ENCODE measurements around the gene KRT35. TPM values are rescaled to one million over a fixed set of nuclear protein-coding genes. Genes with fewer than 3 reads are reported as not detected.

Gene KRT35
- total RNA-seq: not detected

DNA sequence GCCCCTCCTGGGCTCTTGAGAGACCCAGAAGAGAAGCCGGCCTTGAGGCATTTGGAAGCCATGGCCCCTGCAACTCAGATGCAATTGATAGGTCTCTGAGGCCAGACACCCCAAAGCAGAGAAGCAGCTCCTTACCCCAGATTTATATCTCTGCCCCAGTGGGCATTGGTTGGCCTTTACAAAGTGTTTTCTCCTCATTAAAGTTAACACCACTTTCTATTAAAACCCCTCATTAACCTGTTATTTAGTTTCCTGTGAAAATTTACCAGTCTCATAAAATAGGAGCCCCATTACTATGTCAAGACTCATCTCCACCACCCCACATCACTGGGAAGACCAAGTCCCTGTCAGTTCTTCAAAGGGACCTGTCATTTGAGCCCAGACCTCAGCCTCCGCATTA is at the start of gene KRT35:
KRT35 (minus strand) TSS at position 116 of the 400 bp plus-strand sequence; CDS start at position 62, 54 bp downstream.
- ChIA-PET CTCF (interaction anchor here (1.4 kb wide), 1 partner anchor 182 kb away, joined by 3 read pairs; no protein-coding TSS in a partner anchor), POLR2A (no interaction called here)
- H3K4me1 Mint-ChIP-seq (ENCODE audit: low read depth): no peaks in the 10 kb centered on the region
- no peaks in the 10 kb centered on the region for H3K9me3 Mint-ChIP-seq (ENCODE audit: insufficient read depth)
- no peak for DNase-seq
- H3K27ac Mint-ChIP-seq: no peak within 1 kb of the TSS
- no peak within 1 kb of the TSS for H3K4me3 Mint-ChIP-seq
- H3K36me3 Mint-ChIP-seq (ENCODE audit: low read depth): no peaks in the 10 kb centered on the region
- H3K27me3 Mint-ChIP-seq (ENCODE audit: low read depth): peaks cover 3% of the 10 kb centered on the region
- ATAC-seq: no peak

DNA sequence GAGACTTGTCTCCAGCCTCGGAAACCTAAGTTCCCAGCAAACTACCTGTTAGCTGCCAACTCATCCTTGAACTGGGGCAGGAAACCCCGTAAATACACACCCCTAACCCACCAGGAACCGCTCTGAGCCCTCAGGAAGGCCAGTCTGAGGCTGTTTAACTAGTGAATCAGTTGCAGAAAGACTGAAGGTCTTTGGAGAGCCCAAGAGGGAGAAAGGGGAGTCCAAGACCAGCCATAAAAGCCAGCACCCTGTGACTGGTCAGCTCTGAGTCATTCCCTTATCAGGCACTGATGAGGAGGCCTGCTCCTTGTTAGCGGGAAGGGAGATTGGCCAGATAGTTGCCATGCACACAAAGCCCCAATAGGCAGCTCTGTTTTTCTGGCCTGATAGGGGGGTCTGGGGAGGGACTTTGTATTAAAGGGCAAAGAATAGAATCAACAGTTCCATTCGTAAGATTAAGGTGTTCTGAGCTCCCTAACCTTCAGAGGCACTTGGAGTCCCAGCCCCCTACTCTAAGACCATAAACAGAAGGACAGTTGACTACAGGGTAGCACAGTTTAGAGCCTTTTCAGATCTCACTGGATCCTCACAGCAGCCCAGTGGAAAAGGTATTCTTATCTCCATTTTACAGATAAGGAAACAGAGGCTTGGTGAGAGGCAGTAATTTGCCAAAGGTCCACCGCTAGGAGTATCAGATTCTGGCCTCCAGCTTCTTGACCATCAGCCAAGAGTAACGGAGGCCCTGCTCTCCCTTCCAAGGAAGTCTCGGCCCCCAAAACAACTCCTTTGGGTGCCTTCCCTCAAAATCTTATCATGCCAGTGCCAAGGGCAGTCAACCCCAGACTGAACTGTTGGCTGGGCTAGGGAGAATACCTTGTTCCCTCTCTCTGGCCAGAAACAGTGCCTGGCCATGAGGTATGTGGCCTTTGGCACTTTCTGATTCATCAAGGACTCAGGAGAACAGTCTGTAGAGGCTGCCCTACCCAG is 49.4 kb upstream of the KRT35 start:
- ChIA-PET POLR2A (no interaction called here), CTCF (interaction anchor here (1.1 to 1.6 kb wide), 2 partner anchors 19 to 133 kb away, joined by 4 to 5 read pairs; no protein-coding TSS in a partner anchor)
- ATAC-seq (no peak), DNase-seq (no peak)
- H3K9me3 Mint-ChIP-seq (ENCODE audit: insufficient read depth): no peaks in the 10 kb centered on the region
- no peaks in the 10 kb centered on the region for H3K36me3 Mint-ChIP-seq (ENCODE audit: low read depth)
- peaks cover 59% of the 10 kb centered on the region for H3K27me3 Mint-ChIP-seq (ENCODE audit: low read depth)
- no peak overlapping the region for H3K27ac Mint-ChIP-seq
- H3K4me3 Mint-ChIP-seq: no peak overlapping the region
- peaks cover 2% of the 10 kb centered on the region for H3K4me1 Mint-ChIP-seq (ENCODE audit: low read depth)

DNA sequence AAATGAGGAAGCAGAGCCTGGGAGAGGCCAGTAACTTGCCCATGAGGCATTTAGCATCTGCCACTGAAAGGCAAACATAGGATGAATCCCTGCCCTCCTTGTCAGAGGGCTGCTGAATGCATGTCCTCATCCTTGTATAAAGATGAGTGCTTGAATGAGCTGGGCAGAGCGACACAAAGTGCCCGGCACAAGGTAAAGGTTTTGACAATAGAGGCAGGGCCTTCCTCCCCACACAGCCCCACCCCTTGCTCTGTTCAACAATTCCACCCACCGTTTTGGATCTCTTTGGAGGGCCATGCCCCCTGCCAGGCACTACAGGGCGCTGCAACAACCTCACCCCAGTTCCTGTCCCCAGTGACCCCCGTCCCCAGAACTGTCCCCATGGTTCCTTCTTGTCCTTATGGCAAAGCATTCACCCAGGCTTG is 48.6 kb upstream of the KRT35 start:
- H3K4me1 Mint-ChIP-seq (ENCODE audit: low read depth): peaks cover 2% of the 10 kb centered on the region
- H3K4me3 Mint-ChIP-seq: no peak overlapping the region
- H3K36me3 Mint-ChIP-seq (ENCODE audit: low read depth): no peaks in the 10 kb centered on the region
- no peak for DNase-seq
- ChIA-PET POLR2A (no interaction called here), CTCF (interaction anchor here (0.8 to 1.6 kb wide), 2 partner anchors 20 to 133 kb away, joined by 4 to 5 read pairs; no protein-coding TSS in a partner anchor)
- ATAC-seq: no peak
- H3K27ac Mint-ChIP-seq: no peak overlapping the region
- H3K27me3 Mint-ChIP-seq (ENCODE audit: low read depth): peaks cover 59% of the 10 kb centered on the region
- no peaks in the 10 kb centered on the region for H3K9me3 Mint-ChIP-seq (ENCODE audit: insufficient read depth)

DNA sequence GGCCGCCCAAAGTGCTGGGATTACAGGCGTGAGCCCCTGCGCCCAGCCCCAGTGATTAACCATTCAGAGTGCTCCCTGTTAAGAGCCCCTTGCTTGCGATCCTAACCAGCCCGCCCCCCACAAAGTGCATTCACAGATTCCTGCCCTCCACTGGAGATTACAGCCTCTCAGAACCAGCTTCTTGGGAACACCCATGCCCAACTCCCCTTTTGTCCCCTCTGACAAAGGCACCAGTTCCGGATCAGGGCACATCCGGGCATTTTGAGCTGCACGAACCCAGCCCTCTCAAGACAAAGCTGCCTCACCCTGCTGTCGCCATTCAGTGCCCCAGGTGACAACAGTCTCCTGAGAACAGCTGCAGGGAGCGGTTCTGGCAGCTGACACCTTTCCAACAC is 48.0 kb upstream of the KRT35 start:
- DNase-seq: no peak
- Mint-ChIP-seq H3K27ac (no peak overlapping the region), H3K9me3 (ENCODE audit: insufficient read depth) (no peaks in the 10 kb centered on the region), H3K27me3 (ENCODE audit: low read depth) (peaks cover 59% of the 10 kb centered on the region), H3K4me3 (no peak overlapping the region), H3K4me1 (ENCODE audit: low read depth) (peaks cover 2% of the 10 kb centered on the region), H3K36me3 (ENCODE audit: low read depth) (no peaks in the 10 kb centered on the region)
- ChIA-PET CTCF (interaction anchor here (0.8 to 1.6 kb wide), 2 partner anchors 20 to 134 kb away, joined by 4 to 5 read pairs; no protein-coding TSS in a partner anchor), POLR2A (no interaction called here)
- ATAC-seq: no peak

DNA sequence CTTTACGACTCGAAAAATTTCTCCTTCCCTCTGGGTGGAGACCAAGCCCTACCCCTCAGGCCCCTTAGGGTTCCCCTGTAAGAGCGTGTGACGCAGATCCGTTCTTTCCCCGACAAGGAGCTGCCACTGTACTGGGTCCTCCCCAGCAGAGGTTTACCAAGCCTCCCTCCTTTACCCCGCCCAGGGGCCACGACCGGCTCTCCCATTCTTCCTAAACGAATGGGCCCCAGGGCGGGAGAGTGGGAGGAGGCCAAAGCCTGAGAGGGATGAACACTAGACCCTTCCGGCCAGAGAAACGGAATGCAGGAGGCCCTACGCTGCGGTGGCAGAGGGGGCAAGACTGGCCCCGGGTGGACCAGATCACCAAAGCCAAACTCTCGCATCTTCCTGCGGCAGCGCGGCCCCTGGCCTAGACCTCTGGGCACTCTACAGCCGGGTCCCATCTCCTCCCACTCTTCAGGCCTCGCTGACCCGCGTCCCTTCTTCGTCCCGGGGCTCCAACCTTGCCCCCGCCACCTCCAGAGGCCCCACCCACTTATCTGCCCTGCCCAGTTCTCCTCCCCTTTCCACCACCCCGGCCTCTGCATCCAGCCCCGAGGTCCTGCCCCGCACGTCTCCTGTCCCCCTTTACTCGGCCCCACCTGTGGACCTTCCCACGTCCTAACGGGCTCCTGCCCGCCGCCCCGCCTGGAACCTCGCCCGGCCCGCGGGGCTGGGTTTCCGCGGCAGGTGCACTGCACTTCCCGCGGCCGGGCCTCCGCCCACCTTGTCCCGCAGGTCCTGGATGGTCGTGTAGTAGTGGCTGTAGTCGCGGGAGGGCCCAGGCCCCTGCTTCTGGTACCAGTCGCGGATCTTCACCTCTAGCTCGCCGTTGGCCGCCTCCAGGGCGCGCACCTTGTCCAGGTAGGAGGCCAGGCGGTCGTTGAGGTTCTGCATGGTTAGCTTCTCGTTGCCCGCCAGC is 46.4 kb upstream of the KRT35 start:
- H3K4me1 Mint-ChIP-seq (ENCODE audit: low read depth): peaks cover 2% of the 10 kb centered on the region
- H3K9me3 Mint-ChIP-seq (ENCODE audit: insufficient read depth): no peaks in the 10 kb centered on the region
- ATAC-seq (no peak), DNase-seq (no peak)
- CTCF ChIA-PET: interaction anchor here (0.7 kb wide), 1 partner anchor 22 kb away, joined by 3 read pairs; no protein-coding TSS in a partner anchor
- H3K27me3 Mint-ChIP-seq (ENCODE audit: low read depth): peaks cover 50% of the 10 kb centered on the region
- H3K27ac Mint-ChIP-seq: no peak overlapping the region
- no peak overlapping the region for H3K4me3 Mint-ChIP-seq
- no peaks in the 10 kb centered on the region for H3K36me3 Mint-ChIP-seq (ENCODE audit: low read depth)
- POLR2A ChIA-PET: no interaction called here

DNA sequence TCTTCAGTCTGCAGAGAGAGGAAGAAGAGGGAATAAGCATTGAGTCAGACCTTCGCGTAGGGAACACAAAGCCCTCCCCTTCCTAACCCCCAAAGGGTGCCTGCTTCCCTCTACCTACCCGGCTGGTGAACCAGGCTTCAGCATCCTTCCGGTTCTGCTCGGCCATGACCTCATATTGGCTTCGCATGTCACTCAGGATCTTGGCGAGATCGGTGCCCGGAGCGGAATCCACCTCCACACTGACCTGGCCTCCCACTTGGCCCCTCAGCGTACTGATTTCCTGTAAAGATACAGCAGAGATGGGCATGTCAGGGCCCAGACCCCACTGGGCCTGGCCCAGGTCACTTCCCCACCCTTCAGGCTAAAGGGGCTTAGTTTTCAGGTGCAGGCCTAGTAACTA is 43.3 kb upstream of the KRT35 start:
- peaks cover 2% of the 10 kb centered on the region for H3K4me1 Mint-ChIP-seq (ENCODE audit: low read depth)
- POLR2A ChIA-PET: no interaction called here
- H3K27ac Mint-ChIP-seq: no peak overlapping the region
- DNase-seq (no peak), ATAC-seq (no peak)
- peaks cover 30% of the 10 kb centered on the region for H3K27me3 Mint-ChIP-seq (ENCODE audit: low read depth)
- no peak overlapping the region for H3K4me3 Mint-ChIP-seq
- no peaks in the 10 kb centered on the region for H3K36me3 Mint-ChIP-seq (ENCODE audit: low read depth)
- CTCF ChIA-PET: interaction anchor here (0.9 kb wide), 1 partner anchor 25 kb away, joined by 4 read pairs; no protein-coding TSS in a partner anchor
- H3K9me3 Mint-ChIP-seq (ENCODE audit: insufficient read depth): no peaks in the 10 kb centered on the region

DNA sequence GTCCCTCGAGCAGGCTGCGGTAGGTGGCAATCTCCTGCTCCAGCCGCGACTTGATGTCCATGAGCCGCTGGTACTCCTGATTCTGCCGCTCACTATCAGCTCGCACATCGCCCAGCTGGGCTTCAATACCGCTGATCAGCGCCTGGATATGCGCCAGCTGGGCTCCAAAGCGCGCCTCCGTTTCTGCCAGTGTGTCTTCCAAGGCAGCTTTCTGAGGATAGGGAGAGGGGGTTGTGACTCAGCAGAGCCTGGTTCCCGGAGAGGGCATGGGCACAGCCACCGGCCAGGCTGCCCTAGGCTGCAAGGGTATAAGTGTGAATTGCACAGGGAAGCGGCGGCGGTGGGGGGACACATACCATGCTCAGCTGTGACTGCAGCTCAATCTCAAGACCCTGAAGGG is 42.8 kb upstream of the KRT35 start:
- CTCF ChIA-PET: no interaction called here
- peaks cover 25% of the 10 kb centered on the region for H3K27me3 Mint-ChIP-seq (ENCODE audit: low read depth)
- ATAC-seq (no peak), DNase-seq (no peak)
- peaks cover 2% of the 10 kb centered on the region for H3K4me1 Mint-ChIP-seq (ENCODE audit: low read depth)
- POLR2A ChIA-PET: no interaction called here
- H3K27ac Mint-ChIP-seq: no peak overlapping the region
- no peaks in the 10 kb centered on the region for H3K9me3 Mint-ChIP-seq (ENCODE audit: insufficient read depth)
- no peak overlapping the region for H3K4me3 Mint-ChIP-seq
- no peaks in the 10 kb centered on the region for H3K36me3 Mint-ChIP-seq (ENCODE audit: low read depth)

DNA sequence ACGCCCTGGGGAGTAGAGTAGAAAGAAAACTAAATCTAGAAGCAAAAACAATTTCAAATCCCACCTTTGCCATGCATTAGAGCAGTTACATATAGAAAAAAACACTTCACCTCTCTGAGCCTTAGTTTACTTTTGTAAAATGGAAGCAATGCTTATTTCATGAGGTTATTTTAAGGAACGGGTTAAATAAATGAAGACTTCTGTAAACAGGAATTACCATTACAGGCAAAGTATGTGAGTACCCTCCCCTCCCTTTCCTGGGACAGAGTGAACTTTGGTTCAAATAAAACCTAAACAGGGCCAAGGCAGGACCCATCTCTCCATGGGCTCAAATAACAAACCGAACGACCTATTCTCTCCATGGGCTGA is 42.3 kb upstream of the KRT35 start:
- Mint-ChIP-seq H3K27me3 (ENCODE audit: low read depth) (peaks cover 19% of the 10 kb centered on the region), H3K9me3 (ENCODE audit: insufficient read depth) (no peaks in the 10 kb centered on the region), H3K4me1 (ENCODE audit: low read depth) (no peaks in the 10 kb centered on the region), H3K4me3 (no peak overlapping the region), H3K27ac (no peak overlapping the region), H3K36me3 (ENCODE audit: low read depth) (no peaks in the 10 kb centered on the region)
- no peak for DNase-seq
- POLR2A ChIA-PET: no interaction called here
- CTCF ChIA-PET: no interaction called here
- no peak for ATAC-seq

DNA sequence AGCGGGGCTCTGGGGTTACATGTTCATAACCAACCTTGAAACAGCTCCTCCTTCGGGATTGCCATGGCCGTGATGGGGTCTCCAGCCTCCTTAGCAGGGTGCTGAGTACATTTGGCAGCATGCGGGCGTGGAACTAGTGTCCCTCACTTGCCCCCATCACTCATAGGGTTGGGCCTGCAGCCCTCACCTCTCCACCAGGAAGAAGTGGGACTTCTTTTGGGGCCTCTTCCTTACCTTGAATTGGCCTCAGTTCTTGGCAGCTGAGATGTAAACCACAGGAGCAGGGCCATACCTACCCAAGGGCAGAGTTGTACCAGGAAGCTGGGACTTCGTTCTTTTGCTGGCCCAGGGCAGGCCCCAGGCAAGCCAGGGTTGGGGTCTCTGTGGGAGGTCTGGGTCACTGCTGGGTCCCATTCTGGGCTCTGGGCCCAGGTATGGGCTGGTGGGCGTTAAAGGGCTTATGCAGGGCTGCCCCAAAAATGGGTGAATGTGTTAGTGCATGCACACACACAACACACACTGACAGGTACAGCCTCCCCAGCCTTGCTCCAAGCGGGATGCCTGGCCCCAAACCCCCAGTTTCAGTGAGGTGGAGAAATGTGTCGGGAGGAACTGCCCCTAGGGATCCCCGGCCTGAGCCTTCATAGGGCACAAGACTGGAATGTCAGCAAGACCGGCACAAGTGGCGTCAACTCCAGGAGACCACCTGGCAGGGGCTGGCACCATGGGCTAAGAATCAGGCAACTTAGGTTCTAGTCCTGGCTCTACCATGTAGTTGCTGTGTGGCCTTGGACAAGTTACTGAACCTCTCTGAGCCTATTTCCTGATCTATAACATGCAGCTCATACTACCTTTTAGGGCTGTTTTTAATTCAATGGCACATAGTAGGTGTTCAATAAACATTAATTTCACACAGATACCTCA is 41.6 kb upstream of the KRT35 start:
- POLR2A ChIA-PET: no interaction called here
- ATAC-seq: no peak
- no peaks in the 10 kb centered on the region for H3K4me1 Mint-ChIP-seq (ENCODE audit: low read depth)
- no peak overlapping the region for H3K27ac Mint-ChIP-seq
- CTCF ChIA-PET: no interaction called here
- H3K4me3 Mint-ChIP-seq: no peak overlapping the region
- DNase-seq: no peak
- H3K9me3 Mint-ChIP-seq (ENCODE audit: insufficient read depth): no peaks in the 10 kb centered on the region
- H3K27me3 Mint-ChIP-seq (ENCODE audit: low read depth): peaks cover 13% of the 10 kb centered on the region
- H3K36me3 Mint-ChIP-seq (ENCODE audit: low read depth): no peaks in the 10 kb centered on the region

DNA sequence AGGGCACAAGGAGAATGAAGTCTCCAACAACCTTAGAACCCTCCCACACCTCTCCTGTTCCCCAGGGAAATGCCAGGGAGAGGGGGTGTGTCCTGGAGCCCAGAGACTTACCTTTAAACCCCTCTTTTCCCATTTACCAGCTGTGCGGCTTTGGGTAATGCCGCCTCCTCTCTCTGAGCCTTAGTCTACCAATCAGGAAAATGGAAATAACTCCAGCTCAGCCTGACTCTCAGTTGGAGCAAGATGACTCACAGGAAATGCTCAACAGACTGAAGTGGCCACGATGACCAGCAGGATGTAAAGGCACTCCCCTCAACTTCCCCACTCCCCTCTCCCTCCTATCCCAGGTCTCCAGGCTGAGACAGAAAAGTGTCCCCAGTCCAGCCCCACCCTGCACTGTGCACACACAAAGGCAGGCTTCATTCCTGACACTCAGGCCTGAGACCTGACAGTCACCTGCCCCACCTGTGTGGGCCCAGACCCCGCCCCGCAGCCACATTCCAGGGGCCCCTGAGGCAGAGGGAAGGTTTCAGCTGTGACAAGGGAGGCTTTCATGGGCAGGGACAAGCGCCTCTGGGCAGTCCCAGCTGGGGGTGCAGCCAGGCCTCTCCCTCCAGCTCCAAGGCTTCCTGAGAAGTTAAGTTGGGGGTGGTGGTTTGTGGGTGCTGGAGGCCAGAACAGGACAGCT is 40.8 kb upstream of the KRT35 start:
- DNase-seq (no peak), ATAC-seq (no peak)
- no peak overlapping the region for H3K27ac Mint-ChIP-seq
- no peak overlapping the region for H3K4me3 Mint-ChIP-seq
- H3K4me1 Mint-ChIP-seq (ENCODE audit: low read depth): no peaks in the 10 kb centered on the region
- CTCF ChIA-PET: interaction anchor here (1.5 kb wide), 1 partner anchor 28 kb away, joined by 4 read pairs; no protein-coding TSS in a partner anchor
- no peaks in the 10 kb centered on the region for H3K9me3 Mint-ChIP-seq (ENCODE audit: insufficient read depth)
- H3K36me3 Mint-ChIP-seq (ENCODE audit: low read depth): no peaks in the 10 kb centered on the region
- peaks cover 4% of the 10 kb centered on the region for H3K27me3 Mint-ChIP-seq (ENCODE audit: low read depth)
- POLR2A ChIA-PET: no interaction called here

Data from activated CD8-positive, alpha-beta T cell treated with anti-CD3 and anti-CD28 coated beads, Interleukin-2, amount 10 ng/mL, durations not matched to agents 7 days and 5 days (primary cell).